Measurements from ENCODE around the gene ARPC4.

The ARPC4 gene

DNA sequence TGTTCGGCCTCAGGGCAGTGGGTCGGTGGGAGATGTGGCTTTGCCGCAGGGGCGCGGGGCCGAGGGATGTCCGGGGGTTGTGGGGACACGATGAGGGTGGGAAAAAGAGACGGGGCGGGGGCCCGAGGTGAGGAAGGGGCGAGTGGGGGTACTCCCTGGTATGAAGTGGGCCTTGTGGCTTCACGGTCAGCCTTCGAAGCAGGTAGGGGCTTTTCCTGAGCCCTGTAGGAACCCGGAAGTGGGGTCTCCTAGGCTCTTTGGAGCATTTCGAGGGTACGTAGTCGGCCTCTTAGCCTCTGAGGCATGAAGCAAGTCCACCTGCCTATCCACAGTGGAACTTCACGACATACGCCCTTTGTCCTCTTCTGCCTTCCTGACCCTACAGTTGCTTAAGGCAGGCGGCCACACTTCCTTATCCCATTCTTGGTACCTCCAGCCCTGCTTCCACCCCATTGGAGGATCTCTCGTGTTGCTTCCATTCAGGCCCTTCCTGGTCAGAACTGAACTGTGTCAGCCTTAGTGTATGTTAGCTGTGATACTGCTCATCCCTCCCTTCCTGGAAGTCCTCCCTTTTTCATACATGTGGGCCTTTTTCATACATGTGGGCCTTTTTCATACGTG lies 389 bp downstream of the ARPC4 start:
- peak in 1 of 2 donors; percentile 73 for DNase-seq

DNA sequence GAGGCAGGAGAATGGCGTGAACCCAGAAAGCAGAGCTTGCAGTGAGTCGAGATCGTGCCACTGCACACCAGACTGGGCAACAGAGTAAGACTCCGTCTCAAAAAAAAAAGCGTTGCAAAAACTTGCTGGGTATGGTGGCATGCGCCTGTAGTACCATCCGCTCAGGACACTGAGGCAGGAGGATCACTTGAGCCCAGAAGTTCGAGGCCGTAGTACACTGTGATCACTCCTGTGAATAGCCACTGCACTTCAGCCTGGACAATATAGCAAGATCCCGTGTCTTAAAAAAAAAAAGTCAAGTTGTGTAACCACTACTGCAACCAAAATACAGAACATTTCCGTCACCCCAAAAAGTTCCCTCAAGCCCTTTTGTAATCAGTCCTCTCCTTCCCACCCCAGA lies 1.5 kb downstream of the ARPC4 start:
- DNase-seq, result no peak

DNA sequence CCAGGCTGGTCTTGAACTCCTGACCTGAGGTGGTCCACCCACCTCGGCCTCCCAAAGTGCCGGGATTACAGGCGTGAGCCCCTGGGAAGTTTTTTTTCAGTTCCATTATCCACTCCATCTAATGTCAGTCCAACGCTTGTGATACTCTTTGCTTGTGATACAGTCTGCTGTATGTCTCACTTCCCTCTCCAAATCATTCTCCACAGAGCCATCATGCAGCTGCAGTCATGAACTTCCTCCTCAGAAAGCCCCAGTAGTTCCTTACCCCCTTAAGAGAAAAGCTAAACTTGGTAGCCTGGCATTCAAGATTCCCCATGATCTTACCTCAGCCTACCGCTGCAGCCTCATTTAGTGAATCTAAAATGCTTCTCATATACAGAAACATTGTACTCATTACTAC lies 2.3 kb downstream of the ARPC4 start:
- peak in 1 of 2 donors; percentile 15 for DNase-seq

DNA sequence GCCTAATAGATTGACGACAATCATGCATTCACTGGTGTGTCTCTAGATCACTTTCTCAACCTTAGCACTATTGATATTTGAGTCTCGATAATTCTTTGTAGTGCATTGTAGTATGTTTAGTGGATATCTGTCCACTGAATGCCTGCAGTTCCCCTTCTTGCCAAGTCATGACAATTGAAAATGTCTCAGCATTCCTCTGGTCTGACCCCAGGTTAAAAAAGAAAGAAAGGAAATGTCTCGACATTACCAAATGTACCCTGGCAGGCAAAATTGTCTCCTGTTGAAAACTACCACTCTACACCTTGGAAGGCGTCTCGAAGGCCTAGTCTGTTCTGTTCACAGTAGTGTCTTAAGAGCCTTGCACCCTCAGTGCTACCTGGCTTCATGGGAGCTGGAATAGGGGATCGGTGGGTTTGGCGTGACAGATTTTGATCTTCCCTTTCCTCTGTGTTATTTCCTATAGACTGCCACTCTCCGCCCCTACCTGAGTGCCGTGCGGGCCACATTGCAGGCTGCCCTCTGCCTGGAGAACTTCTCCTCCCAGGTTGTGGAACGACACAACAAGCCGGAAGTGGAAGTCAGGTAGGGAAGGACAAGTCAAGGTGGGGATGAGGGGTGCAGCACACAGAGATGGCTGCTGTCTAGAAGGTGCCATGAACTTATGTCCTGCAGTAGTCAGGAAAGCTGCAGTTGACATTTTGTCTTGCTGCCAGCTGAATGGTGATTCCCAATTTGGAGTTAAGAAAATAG lies 4.5 kb downstream of the ARPC4 start:
- no peak for DNase-seq

DNA sequence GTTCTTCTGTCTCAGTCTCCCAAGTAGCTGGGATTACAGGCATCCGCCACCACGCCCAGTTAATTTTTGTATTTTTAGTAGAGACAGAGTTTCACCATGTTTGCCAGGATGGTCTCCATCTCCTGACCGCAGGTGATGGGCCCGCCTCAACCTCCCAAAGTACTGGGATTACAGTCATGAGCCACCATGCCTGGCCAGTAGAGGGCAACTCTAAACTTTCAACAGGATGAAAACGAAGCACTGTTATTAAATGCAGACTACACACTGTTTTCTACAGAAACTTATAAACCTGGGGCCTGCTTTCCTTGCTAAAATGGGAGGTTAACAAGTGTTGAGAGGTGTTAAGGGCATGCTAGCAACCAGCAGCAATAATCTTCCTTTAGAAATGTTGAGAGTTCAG lies 7.6 kb downstream of the ARPC4 start:
- no peak for DNase-seq

DNA sequence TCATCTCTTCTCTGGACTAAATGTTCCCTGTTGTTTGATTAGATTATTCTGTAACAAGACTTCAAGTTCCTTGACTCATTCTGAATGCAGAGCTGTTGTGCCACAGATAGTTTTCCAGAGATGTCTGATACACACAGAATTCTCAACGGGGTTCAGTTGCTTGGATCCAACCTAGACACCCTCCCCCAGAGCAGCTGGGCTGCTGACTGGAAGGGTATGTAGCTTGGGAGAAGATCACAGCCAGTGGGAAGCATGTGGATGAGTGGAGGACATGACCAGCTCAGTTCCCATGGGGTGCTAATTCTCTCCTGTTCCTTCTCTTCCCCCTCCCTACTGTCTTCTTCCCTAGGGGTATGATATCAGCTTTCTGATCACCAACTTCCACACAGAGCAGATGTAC lies 10.6 kb downstream of the ARPC4 start:
- no peak for DNase-seq

DNA sequence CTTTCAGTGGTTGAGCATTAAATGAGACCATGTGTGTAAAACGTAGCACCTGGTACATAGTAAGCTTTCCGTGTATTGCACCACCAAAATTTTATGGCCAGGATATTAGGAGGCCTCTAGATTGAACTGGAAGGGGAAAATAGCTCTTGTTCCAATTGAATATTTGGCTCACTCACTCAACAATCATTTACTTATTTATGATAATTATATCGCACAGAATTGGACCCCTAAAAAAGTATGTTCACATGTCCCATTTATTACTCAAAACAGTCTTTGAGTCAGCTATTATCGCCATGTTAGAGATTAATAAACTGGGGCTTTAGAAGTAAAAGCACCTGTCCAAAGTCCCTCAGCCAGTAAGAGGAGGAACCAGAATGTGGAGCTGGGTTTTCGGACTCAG lies 12.1 kb downstream of the ARPC4 start:
- no peak for DNase-seq

DNA sequence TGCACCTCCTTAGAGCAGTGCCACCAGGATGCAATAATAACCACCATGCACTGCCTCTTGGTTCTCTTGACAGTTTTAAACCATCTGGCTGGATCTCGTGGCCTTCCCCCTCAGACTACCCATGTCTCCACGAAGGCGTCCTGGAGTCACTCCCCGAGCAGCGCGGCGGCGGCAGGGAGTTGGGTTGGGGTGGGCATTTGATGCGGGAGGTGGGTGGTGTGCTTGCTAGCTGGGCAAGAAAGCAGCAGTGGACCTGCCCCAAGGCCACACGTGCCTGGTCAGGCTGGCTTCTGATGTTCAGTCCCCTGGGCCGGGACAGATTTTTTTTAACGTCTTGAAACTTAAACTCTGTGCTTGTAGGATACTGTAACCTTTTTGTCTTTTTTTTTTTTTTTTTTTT lies 13.3 kb downstream of the ARPC4 start:
- DNase-seq, result no peak

DNA sequence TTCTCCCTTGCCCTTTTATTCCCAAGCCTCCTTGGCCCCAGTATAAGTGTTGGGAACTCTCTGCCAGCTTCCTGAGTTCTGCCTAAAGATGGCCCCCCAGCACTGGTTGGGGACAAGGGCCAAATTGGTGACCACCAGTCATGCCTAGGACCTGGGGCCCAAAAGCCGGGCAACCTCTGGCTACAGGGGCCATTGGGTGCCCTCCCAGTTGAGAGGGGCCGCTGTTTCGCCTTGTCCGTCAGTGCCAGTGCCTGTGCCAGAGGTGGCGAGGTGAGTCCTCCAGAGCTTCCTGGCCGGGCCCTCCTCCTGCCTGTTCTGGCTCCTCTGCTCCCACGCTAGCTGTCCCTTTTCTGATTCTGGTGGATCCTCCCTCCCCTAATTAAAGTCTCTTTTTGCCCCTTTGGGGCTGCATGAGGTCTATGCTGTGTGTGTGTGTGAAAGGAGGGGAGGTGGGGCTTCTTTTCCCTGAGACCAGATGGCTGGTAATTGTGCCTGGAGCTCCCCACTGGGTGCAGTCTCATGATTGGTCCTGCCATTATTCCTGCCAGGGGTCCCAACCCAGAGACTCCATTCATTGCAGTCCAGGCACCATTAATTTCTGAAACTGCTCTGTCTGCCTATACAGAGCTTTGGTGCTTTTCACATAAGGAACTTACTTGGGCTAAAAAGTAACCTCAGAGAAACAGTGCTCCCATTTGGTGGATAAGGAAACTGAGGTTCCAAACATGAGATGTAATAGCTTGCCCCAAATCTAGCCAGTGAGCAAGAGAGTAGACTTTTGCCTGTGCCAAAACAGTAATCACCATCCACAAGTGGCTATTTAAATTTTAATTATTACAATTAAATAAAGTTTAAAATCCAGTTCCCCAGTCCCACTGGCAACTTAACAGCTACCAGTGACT lies 14.1 kb downstream of the ARPC4 start:
- DNase-seq, result no peak

DNA sequence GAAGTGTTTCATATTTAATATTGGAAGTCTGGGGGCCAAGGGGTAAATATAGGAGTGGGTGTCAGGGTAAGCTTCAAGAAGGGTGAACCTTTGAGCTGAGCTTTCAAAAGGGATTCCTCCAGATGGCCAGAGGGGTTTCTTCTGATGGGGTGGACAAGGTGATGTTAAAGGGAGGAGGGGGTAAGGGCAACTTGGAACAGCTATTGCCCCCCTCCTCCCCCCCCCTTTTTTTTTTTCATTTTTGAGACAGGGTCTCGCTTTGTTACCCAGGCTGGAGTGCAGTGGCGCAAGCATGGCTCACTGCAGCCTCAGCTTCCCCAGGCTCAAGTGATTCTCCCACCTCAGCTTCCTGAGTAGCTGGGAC lies 15.1 kb downstream of the ARPC4 start:
- no peak for DNase-seq

DNA sequence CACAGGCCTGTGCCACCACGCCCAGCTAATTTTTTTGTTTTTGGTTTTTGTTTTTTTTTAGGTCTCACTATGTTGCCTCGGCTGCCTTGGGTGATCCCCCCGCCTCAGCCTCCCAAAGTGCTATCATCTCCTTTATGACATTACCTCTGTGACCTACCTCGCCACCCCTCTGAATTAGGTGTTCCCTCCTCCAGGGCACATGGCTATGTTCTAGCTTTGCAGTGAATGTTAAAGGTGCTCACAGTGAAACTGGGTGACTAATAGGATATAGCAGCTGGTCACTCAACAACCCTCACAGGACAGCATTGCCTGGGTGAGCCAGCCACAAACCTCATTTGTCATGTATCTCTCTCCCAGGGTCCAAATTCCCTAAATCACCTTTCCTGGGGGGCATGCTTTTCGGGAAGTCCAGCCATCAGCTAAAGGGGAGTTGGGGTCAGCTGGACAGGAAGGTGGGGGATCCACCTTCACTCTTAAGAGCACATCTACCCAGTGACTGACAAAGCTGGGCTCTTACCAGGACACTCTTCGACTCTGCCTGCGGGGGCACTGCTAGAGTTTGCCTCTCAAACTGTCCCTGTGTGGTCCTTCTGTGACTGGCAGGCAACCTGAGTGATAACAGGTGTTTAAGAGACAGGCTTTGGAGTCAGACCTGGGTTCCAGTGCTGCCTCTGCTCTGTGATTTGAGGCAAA lies 15.6 kb downstream of the ARPC4 start:
- DNase-seq, result no peak

DNA sequence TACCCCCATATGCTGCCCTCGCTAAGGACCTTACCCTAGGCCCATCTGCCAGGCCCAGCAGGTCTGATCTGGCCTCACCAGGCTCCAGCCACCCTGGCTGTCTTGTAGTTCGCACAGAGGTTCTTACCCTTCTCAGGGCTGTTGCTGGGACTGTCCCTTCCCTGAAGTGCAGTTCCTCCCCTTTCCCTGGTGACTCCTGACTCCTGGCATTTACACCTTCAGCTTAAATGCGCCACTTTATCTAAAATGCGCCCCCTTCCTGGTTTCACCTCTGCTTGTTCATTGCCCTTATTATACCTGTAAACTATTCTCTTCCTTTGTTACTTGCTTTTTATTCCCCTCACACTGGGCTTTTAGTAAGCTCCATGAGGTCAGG lies 16.3 kb downstream of the ARPC4 start:
- no peak for DNase-seq

DNA sequence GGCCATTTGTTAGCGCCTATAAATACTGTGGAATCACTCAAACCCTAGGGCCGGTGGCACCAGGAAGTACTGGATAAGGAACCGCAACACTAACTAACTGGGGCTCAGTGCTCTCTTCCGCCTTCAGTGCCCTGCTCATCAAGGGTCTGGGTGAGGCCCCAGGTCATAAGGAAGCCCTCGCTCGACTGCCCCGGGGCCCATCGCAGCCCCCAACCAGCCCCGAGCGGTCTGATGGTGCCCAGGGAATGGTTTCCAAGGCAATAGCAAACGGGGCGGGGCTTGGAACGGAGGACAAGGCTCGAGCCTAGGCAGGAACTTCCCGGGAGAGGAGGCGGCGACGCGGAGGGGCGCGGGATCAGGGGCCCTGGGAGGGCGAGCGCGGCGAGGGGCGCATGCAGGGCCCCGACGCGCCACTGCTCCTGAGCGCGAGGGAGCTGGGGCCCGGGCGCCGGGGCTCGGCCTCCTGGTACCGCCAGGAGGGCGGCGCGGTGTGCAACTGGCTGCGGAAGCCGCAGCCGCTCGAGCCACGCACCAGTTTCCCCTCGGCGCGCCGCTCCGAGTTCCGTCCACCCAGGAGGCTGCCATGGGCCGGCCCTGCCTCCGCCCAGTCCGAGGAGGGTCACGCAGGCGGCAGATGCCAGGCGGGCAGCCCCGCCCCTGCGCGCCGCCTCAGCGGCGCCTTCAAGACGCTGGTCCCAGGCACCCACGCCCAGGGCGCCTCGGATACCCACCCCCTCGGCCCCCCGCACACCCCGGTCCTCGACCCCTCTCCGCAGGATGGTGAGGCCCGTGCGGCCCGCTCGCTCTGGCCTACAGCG lies 16.9 kb downstream of the ARPC4 start, which contains the start of gene TTLL3:
TSS of gene TTLL3 (plus strand) at position 648 of the 818 bp plus-strand sequence. CDS start 400 bp downstream, outside the sequence.
- peak; percentile 53 to 63 for DNase-seq

DNA sequence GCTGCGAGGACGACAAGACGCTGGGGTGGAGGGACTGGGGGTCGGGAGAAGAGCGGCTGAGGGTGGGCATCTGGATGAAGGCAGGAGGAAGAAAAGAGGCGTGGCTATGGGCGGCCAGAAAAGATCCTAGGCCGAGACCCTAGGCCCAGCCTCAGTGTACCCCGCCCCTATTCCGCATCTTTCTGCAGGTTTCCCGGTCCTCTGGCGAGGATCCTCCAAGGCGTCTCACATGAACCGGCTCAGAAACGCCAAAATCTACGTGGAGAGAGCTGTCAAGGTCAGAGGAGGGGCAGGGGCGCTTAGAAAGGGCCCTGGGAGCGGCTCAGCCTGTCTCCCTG lies 17.5 kb downstream of the ARPC4 start:
- DNase-seq, result no peak

DNA sequence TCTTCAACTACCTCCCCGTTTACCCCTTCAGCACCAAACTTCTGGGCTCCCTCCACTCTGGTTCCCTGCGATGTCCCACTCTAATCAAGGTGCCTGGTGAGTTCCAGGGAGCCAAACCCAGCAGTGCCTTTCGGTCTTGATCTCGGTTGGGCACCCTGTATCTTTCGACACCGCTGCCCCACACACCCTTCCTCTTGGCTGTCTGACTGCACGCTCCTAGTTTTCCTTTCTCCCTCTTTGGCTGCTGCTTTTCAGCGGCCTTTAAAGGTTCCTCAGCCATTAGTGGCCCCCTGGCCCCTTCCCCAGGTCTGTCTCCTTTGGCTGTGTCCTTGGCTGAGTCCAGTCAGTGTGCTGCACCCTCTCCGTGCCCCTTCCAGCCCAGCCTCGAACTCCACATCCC lies 18.0 kb downstream of the ARPC4 start:
- DNase-seq, result no peak

DNA sequence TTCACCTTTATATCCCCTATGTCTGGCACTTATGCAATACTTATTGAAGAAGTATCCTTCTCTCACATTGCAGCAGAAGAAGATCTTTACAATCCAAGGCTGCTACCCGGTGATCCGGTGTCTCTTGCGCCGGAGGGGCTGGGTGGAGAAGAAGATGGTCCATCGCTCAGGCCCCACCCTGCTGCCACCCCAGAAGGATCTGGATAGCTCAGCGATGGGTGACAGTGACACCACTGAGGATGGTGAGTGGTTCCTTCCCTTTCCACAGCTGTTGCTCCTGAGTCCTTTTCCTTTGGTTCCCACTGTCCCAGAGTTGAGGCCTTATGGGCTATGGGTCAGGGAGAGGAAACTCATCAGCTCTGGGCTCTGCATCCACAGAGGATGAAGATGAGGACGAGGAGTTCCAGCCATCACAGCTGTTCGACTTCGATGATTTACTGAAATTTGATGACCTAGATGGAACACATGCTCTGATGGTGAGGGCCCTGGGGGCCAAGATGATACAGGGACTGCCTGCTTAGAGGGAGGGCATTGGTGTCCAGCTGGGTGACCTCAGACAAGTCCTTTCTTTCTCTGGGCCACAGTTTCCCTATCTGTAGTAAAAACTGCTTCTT lies 20.1 kb downstream of the ARPC4 start:
- DNase-seq, result no peak

DNA sequence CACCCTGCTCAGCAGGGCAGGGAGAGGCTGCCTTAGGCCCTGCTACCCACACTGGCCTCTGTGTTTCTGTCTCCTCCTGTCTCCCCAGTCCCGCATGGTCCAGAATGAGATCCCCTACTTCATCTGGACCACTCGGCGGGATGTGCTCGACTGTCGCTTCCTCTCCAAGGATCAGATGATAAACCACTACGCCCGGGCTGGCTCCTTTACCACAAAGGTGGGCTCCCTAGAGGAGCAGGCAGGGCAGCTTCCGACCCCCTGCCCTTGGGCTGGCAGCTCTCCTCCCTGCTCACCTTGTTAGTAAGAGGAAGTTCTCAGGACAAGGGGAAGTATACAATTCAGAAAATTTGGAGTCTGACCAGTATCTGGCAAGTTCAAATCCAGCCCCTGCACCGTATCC lies 23.1 kb downstream of the ARPC4 start:
- DNase-seq, result no peak

DNA sequence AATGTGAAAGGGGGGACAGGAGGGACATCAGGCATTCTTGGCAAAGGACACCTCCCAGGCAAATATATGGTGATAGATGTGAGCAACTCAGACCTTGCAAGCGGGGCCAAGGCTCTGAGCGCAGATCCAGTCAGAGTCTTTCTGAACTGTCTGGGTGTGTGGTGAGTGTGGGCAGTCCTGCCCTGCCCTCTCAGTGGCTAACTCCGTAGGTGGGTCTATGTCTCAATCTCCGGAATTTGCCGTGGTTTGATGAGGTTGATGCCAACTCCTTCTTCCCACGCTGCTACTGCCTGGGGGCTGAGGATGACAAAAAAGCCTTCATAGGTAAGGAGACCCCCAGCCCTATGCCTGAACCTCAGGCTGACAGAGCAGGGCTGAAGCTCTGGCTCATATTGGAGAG lies 24.6 kb downstream of the ARPC4 start:
- DNase-seq, result no peak

DNA sequence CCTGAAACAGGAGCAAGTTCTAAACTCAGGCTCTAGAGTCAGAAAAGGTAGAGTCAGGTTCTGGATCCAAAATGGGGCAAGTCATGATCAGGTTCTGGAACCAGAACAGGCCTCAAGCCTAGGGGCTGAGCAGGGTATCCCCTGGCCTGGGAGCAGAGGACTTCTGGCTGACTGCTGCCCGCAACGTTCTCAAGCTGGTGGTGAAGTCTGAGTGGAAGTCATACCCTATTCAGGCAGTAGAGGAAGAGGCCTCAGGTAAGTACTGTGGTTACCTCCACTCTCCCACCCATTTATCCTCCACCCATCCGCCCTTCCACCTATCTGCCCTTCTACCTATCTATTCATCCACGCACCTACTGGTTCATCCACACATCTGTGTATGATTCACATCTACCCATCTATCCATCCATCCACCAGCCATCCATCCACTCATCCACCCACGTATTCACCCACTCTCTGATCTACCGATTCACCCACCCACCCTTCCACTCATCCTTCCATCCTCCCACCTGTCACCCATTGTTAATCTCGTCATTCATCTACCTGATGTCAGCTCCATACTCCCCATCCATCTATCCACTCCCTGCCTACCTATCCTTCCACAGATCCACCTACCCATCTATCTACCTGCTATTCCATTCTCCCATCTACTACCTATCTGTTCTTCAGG lies 25.9 kb downstream of the ARPC4 start:
- DNase-seq, result no peak

DNA sequence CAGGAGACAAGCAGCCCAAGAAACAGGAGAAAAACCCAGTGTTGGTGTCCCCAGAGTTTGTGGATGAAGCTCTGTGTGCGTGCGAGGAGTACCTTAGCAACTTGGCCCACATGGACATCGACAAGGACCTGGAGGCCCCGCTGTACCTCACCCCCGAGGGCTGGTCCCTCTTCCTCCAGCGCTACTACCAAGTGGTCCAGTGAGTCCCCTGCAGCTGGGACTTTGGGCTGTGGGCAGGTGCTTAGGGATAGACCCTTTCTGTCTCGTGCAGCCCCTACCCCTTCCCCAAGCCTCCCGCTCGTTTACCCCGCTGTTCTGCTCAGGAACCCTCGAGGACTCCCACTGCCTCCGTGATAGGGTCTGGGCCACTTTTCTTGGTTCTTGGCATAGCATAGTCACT lies 27.7 kb downstream of the ARPC4 start:
- no peak for DNase-seq

DNA sequence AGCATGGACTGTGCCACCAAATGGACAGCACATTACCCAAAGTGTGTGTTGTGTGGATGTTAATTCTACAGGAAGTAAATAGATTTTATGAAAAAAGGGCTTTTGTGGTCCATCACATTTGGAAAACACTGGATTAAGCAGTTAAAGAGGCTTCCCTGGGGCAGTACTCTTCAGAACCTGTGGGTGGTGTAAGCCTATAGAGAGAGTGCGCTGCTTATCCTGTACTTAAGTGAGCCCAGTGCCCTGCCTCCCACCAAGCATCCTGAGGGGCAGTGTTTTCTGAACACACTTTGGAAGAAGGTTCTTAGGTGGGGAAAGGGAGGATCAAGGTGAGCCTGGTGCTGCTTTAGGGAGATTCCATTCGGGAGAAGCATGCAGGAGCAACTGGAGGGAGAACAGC lies 28.1 kb downstream of the ARPC4 start:
- no peak for DNase-seq

Data from bone marrow (tissue), 2 donors.